Panc1 (cell line): ENCODE data around the gene HOXC11.

Experiments
- POLR2AphosphoS5 ChIP-seq: IDR thresholded peaks from 2 replicates; pipeline ENCODE4 v1.6.1; 2012; ENCODE audit warnings: mild to moderate bottlenecking, low read depth, low read length, moderate library complexity
- SIN3A ChIP-seq: IDR thresholded peaks from 2 replicates; pipeline ENCODE4 v1.6.1; 2012; ENCODE audit warnings: low read depth, mild to moderate bottlenecking, low read length, moderate library complexity, borderline replicate concordance; ENCODE audit not compliant: insufficient read depth
- TF ChIP-seq, protein P1 (sequence below): fragments of 450-650 bp; IDR thresholded peaks from 2 replicates; pipeline ENCODE4 v1.5.1; 2017; ENCODE audit warnings: mild to moderate bottlenecking
- TF ChIP-seq, protein P2 (sequence below), 2 experiments: IDR thresholded peaks; 2 replicates each; pipeline ENCODE4 v1.6.1; 2011 to 2012; ENCODE audit warnings: low read depth in 2 of 2, control low read depth in 1 of 2, low read length in 1 of 2, mild to moderate bottlenecking in 1 of 2, moderate library complexity in 1 of 2; ENCODE audit not compliant: insufficient read depth in 1 of 2

DNA sequence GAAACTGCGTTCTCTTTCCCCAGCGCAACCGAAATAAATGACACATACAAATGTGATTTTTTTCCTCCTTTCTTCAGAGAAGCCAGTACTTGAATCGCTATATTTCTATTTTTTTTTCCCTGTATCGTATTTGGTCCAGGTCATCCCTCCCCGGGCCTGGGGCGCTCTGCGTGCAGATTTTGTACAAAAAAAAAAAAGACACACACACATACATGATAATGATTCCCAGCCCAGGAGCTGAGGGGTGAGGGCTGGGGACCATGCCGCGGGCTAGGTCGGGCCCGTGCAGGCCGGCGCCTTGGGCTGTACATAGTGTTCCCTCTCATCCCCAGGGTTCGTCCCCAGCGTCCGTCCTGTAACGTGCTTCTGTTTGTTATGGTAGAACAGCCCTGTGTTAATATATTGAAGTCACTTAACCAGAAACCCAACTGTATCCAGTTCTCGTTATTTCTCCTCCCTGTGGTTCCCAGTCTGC, 30.0 kb downstream of the HOXC11 start:
- TF ChIP-seq, protein P1, sequence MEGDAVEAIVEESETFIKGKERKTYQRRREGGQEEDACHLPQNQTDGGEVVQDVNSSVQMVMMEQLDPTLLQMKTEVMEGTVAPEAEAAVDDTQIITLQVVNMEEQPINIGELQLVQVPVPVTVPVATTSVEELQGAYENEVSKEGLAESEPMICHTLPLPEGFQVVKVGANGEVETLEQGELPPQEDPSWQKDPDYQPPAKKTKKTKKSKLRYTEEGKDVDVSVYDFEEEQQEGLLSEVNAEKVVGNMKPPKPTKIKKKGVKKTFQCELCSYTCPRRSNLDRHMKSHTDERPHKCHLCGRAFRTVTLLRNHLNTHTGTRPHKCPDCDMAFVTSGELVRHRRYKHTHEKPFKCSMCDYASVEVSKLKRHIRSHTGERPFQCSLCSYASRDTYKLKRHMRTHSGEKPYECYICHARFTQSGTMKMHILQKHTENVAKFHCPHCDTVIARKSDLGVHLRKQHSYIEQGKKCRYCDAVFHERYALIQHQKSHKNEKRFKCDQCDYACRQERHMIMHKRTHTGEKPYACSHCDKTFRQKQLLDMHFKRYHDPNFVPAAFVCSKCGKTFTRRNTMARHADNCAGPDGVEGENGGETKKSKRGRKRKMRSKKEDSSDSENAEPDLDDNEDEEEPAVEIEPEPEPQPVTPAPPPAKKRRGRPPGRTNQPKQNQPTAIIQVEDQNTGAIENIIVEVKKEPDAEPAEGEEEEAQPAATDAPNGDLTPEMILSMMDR, result no peak
- TF ChIP-seq POLR2AphosphoS5 (peak; percentile 48; the same call in 1 of the 2 replicates), SIN3A (no peak)
- TF ChIP-seq, protein P2, sequence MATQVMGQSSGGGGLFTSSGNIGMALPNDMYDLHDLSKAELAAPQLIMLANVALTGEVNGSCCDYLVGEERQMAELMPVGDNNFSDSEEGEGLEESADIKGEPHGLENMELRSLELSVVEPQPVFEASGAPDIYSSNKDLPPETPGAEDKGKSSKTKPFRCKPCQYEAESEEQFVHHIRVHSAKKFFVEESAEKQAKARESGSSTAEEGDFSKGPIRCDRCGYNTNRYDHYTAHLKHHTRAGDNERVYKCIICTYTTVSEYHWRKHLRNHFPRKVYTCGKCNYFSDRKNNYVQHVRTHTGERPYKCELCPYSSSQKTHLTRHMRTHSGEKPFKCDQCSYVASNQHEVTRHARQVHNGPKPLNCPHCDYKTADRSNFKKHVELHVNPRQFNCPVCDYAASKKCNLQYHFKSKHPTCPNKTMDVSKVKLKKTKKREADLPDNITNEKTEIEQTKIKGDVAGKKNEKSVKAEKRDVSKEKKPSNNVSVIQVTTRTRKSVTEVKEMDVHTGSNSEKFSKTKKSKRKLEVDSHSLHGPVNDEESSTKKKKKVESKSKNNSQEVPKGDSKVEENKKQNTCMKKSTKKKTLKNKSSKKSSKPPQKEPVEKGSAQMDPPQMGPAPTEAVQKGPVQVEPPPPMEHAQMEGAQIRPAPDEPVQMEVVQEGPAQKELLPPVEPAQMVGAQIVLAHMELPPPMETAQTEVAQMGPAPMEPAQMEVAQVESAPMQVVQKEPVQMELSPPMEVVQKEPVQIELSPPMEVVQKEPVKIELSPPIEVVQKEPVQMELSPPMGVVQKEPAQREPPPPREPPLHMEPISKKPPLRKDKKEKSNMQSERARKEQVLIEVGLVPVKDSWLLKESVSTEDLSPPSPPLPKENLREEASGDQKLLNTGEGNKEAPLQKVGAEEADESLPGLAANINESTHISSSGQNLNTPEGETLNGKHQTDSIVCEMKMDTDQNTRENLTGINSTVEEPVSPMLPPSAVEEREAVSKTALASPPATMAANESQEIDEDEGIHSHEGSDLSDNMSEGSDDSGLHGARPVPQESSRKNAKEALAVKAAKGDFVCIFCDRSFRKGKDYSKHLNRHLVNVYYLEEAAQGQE (IDR thresholded peaks at IDR 0.05; ENCODE audit: insufficient read depth in 1 of 2, low read depth in 2 of 2, low read length in 1 of 2), result no peak
